NCI-H146 treated with DMSO at 0.1 percent for 48 hours (cell line): ENCODE results near the gene SPOCK1.

Experiments used
- DNase-seq: peaks from one replicate; lab custom pipeline; 2025; ENCODE audit not compliant: unreplicated experiment; lab: John Stamatoyannopoulos, UW

The SPOCK1 gene

GRCh38 chr5:137174196-137174595 is 324.9 kb downstream of the SPOCK1 start:
- DNase-seq, result no peak

DNA sequence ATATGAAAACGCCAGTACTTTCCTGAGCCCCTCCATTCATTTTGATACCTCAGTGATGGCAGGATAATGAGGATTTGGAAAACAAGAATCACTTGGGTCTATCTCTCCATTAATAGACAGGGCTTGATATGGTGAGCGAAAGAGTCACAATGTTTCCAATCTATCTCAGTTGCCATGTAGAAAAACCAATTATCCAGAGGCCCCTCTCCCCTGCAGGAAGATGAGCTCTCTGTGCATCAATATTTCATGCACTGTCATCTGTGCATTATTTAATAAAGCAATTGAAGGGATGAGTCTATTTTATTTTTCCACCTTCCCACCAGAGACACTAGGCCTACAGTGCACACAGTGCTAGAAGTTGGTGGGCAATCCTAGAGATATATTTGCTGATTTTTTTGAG is 326.9 kb downstream of the SPOCK1 start:
- DNase-seq, result no peak

GRCh38 chr5:137167187-137167586 is 331.9 kb downstream of the SPOCK1 start:
- no peak for DNase-seq

DNA sequence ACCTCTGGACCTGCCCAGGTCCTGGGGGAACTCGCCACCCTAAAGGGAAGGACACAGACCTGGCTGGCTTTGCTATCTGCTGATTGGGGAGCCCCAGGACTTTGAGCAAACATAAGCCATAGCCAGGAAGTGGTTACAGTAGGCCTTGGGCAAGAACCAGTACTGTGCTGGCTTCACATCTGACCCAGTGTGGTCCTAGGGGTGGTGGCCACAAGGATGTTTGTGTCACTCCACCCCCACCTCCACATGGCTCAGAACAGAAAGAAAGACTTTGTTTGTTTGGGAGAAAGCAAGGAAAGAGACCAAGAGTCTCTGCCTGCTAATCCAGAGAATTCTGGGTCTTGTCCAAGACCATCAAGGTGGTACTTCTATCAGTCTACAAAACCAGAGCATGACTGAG is 334.2 kb downstream of the SPOCK1 start:
- no peak for DNase-seq

DNA sequence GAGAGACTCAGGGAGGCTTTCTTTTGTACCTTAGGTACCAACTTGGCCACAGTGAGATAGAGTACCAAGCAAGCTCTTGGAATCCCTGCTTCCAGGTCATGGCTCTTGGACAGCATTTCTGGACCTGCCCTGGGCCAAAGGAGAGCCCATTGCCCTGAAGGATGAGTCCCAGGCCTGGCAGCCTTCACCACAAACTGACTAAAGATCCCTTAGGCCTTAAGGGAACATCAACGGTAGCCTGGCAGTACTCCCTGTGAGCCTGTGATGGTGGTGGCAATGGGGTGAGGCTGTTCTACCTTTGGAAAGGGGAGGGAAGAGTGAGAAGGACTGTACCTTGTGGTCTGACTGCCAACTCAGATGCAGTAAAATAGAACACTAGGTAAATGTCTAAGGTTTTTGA is 334.6 kb downstream of the SPOCK1 start:
- DNase-seq, result no peak

- no peak for DNase-seq
Measured at GRCh38 chr5:137158691-137159090, 340.4 kb downstream of the SPOCK1 start.

DNA sequence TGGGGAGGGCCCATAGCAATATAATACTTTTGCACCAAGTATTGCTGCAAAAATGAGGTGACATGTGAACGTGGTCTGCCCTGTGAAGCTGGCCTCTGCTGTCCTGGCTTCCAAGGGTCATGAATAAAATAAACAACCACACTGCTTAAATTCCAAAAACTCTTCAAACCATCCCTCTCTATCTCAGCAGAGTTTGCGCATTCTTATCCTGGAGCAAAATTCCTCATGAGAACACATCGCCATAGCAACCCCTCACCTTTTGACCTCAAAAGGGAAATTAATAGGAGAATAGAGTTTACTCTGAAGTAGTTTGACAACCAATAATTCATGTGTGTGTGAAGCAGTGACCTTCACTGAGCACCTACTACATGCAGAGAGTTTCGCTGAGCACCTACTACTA is 342.9 kb downstream of the SPOCK1 start:
- no peak for DNase-seq

DNA sequence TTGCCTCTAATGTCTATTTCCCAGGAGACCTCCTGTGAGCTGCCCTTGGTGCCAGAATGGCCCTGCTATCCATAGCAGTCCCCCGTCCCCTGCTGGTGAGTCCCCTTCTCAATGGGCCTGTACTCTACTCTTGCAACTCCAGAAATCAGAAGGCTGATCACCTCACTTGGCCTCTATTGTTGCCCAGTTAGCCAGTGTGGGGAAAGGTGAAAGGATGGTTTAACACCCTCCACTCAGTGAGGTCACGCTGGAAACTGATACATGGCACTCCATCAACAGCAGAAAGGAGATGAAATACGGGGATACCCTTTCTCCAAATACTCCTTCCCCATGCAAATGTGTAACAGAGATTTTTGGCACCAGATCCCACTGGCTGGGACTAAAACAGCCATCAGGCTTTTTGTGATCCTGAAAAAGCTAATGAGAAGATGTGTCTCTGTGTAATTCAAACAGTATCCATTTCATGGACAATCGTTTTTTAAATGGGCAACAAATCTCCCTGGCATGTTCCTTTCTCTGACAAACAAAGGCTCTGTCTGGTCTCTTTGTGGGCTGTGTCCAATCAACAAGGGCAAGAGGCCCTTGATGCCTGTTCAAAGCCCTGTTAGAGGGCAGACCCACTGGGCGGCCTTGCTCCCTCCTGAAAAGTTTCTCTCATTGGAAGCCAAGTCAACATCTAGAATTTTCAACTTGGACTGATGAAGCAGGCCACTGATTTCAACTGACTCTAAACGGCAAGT is 343.7 kb downstream of the SPOCK1 start:
- peak; percentile 7 for DNase-seq

GRCh38 chr5:137152616-137153015 is 346.5 kb downstream of the SPOCK1 start:
- DNase-seq, result no peak

DNA sequence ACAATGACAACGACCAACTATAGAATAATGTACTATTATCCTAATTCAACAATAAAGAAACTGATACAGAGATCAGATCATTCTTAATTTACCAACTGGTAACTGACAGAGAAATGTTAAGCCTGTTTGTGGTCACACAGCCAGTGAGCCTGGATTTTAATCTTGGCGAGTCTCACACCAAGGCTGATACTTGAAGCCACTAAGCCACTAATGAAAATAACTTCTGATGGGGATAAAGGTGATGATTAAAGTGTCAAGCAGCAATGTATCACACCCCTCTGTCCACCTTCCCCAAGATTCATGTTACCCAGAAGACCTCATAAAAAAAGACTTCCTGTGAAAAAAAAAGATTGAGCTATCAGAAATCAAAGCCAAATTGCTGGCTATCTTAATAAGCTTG is 350.5 kb downstream of the SPOCK1 start:
- DNase-seq, result no peak

DNA sequence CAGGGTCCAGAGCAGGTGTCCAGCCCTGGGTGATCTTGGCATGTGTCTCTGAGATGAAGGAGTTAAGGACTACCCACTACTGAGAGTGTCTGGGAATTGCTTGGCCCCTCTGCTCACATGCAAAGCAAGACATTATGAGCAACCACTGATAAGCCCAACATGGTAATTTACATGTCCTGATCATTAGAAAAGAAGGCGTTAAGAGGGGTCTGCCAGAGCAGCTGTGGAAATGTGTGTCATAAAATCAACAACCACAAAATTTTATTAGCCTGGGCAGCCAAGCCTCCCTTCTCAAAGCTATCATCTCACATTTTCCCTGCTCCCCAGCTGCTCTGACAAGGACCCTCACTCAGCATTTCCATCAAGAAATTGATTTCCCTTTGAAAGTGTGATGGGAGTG is 351.0 kb downstream of the SPOCK1 start:
- DNase-seq, result no peak

DNA sequence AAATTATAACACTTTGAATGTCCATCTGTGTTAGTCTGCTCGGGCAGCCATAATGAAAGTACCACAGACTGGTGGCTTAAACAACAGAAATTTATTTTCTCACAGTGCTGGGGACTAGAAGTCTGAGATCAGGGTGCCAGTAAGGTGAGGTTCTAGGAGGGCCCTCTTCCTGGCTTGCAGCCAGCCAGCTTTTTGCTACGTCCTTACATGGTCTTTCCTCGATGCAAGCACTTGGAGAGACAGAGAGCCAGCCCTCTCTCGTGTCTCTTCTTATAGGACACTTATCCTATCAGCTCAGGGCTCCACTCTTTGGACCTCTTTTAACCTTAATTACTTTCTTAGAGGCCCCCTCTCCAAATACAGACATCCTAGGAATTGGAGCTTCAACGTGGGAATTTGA is 351.8 kb downstream of the SPOCK1 start:
- DNase-seq, result no peak

DNA sequence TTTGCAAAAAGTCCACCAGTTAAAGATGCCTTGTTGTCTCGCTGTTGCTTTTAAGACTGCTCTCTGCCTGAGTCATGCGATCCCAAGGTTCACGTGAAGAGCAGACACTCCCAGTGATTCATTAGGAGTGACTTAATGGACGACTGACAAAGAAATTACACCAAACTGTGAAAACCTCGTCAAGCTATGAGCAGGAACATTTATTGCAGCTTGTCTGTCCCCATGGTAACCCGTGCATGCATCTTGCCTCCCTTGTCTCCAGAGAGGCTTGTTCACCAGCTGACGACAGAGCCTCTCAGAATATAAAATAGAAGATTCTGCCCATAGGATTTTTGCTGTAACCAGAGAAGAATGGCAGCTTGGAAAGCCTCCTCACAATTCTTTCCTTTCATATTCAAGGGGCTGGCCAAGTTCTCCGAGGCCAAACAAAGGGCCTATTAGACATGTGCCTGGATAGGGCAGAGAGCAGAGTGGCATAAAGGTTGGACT is 352.7 kb downstream of the SPOCK1 start:
- DNase-seq, result no peak

DNA sequence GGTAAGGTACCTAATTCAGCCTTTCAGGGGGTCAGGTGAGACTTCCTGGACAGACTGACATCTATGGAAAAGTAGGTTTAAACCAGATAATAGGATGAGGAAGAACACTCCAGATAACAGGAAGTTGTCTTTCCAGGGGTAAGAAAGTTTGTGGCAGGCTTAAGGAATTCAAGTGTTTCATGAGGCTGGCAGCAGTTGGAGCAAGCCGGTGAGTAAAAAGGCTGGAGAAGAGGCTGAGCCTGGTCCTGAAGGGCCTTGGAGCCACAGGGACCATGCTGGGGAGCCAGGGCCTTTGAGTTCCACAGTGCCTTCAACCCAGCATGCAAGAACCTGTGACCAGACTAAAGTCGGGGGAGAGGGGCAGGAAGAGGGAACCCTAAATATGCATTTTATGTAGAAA is 353.4 kb downstream of the SPOCK1 start:
- no peak for DNase-seq

DNA sequence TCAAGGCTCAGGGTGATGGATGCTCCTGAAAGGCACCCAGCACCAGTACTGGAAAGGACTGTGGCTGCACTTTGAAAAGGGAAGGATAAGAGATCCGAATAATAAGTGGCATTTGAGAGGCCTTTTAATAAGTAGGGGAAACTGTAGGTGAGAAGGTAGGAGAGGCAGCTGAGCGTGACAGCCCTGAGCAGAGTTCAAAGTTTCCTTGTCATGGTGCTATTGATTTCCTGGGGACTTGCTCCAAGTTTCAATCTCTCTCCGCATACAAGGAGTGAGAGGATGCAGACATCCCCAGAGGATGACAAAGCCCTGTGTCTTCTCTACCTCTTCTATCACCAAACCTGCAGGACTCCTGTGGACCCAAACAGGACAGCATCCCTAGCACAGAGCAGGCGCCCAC is 354.5 kb downstream of the SPOCK1 start:
- no peak for DNase-seq

- DNase-seq, result no peak
Measured at GRCh38 chr5:137142764-137143605, 356.1 kb downstream of the SPOCK1 start.

DNA sequence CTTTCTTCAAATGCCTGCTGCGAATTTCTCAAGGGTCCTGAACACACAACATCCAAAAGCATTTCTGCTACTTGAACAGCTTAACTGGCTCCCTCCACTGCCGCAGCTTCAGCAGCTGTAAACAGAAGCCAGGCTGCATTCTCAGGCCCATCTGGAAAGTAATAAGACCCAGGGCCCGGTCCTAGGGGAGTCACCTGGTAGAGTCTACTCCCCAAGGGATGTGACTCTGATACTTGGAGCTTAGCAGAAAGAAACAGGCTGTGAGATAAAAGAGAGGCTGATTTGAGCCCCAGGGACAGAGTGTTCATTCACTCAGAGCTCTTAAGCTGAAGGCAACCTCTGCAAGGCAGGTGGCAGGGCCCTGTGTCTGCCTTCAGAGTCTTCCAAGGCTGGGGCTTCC is 356.8 kb downstream of the SPOCK1 start:
- no peak for DNase-seq

GRCh38 chr5:137141779-137142178 is 357.3 kb downstream of the SPOCK1 start:
- no peak for DNase-seq

DNA sequence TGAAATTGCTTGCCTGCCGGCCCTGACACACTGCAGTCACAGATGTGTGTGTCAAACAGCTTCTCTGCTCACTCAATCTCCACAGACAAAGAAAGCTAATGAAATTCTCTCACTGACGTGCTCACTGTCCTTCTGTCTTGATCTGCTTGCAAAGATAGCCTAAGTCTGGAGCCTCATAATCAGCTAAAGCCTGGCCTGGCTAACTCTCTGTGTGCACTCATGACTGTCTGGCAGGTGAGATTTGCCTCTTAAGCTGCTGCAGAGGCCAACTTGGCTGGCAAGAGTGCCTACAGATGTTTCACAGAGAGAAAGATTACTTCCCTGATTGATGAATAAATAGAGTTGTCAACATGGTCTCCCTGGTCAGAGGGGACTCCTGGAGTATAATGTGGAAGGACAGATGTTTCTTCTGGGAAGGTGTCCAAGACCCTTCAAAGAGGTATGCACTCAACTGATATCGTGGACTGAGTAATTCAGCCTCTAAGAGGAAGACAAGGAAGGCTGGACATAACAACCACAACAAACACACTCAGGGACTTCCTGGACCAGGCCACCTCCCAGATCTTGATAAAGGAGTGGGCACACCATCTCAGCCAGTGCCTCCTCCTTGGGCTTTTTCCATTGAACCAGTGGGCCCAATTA is 362.0 kb downstream of the SPOCK1 start:
- no peak for DNase-seq

- DNase-seq, result no peak
Measured at GRCh38 chr5:137134920-137135532, 364.1 kb downstream of the SPOCK1 start.

- DNase-seq, result no peak
Measured at GRCh38 chr5:137129886-137130680, 369.0 kb downstream of the SPOCK1 start.
